ENCODE measurements around the gene TAB2.
"Not testable (repeated sequence)": the region's sequence is repeated elsewhere in the genome, so short reads cannot be mapped to it uniquely, and the experiment has no call there.

Gene TAB2

DNA sequence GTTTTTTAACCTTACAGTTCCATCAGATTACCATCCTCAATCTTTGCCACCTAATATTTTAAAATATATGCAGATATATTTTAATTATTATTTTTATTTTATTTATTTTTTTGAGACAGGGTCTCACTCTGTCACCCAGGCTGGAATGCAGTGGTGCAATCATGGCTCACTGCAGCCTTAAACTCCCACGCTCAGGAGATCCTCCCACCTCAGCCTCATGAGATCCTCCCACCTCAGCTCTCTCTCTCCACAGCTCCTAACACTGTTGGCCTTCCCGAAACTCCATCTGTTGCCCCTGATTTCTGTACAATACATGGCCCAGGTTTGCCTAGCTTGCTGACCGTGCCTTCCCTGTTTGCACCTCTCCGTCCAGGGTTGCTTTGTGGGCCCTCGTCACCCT lies 4.4 kb upstream of the TAB2 start:
- no peak for DNase-seq

GRCh38 chr6:149313861-149314260 lies 3.7 kb upstream of the TAB2 start:
- DNase-seq = no peak

DNA sequence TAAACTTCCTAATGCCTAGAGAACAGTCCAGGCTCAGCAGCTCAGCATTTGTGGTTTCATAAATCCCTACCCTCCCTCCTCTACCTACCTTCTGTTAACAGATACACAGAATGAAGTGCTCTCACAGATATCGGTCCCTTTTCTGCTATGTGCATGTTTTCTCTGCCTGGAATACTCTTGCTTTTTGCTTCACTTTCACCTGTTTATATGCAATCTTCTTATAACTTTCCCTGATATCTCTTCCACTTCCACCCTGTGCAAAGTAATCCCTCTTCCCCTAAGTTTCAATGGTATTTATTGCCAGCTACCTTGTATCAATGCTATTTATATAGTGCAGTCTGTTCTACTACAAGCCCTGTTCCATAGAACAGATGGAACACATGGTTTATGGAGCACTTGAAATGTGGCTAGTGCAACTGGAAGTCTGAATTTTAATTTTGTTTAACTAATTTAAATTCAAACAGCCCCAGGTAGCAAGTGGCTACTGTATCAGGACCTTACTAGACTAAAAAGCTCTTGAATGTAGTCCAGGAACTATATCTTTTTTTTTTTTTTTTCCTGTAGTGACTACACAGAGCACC lies 3.1 kb upstream of the TAB2 start:
- DNase-seq = no peak

- DNase-seq = no peak
Observed at GRCh38 chr6:149316108-149316727, 1.3 kb upstream of the TAB2 start.

DNA sequence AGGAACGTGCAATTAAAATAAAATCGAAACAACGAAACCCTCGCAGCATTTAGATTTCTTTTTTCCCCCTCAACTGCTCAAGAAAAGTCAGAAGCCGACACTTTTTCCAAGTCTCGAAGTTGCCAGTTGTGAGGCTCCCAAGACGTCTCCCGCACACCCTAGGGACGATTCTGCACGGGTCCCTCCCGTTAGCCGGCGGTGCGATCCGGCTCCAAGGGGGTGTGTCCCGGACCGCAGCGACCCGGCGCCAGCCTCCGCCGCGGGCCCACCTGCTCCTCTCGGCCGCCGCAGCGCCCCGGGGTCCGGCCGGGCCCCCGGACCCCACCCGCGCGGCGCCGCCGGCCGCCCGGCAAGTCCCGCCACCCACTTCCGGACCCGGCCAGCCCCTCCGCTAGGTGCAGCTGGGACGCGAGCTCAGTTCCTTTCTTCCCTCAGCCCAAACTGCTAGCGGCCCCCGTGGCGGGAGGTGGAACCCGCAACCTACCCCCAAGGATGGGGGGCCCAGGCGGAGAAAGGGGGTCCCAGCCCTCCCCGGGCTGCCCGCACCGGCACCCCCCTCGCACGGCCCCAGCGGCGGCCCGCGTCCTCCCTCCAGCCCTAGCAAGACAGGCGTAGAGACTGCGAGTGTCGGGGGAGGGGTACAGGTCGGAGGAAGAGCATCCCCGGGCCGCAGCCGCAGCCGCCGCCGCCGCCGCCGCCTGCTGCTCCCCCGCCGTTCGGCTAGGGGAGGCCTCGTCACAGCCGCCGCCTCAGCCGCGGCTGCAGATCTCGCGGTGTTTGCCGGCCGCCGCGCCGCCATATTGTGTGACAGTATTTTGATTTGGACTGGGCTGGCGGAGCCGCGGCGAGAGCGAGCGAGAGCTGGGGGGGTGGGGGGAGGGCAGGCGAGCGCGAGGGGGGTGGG lies 520 bp upstream of the TAB2 start:
- peak; percentile 74 for DNase-seq

GRCh38 chr6:149318581-149319286 lies 1.2 kb downstream of the TAB2 start:
- no peak for DNase-seq

DNA sequence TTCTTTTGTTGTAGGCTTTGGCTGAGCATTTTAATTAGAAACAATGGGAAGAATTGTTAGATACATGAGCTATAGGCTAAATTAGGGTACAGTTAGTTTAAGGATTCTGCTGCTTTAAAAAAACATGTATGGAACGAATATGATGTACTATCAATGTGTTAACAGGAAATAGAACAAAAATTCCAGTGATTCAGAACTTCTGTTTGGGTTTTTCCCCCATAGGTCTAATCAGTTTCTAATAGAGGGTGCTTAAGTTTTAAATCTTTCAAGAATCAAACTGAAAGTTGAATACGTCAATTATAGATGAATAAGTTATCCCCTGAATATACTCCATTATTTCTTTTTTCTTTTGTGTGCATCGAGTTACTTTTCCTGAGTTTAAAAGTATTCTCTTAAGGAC lies 1.9 kb downstream of the TAB2 start:
- no peak for DNase-seq

DNA sequence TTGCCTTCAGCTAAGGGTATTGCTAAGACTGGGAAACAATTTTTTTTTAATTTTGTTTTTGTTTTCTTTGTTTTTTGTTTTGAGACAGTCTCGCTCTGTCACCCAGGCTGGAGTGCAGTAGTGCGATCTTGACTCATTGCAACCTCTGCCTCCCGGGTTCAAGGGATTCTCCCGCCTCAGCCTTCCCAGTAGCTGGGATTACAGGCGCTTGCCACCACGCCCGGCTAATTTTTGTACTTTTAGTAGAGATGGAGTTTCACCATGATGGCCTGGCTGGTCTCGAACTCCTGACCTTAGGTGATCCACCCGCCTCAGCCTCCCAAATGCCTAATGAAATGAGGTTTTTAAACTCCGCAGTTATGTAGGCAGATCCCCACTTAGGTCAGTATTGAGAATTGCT lies 2.5 kb downstream of the TAB2 start:
- DNase-seq = not testable (repeated sequence)

- no peak for DNase-seq
Observed at GRCh38 chr6:149320796-149321195, 3.3 kb downstream of the TAB2 start.

GRCh38 chr6:149323353-149323752 lies 5.8 kb downstream of the TAB2 start:
- no peak for DNase-seq

GRCh38 chr6:149323925-149324324 lies 6.4 kb downstream of the TAB2 start:
- DNase-seq = no peak

- DNase-seq = no peak
Observed at GRCh38 chr6:149324428-149324827, 6.9 kb downstream of the TAB2 start.

DNA sequence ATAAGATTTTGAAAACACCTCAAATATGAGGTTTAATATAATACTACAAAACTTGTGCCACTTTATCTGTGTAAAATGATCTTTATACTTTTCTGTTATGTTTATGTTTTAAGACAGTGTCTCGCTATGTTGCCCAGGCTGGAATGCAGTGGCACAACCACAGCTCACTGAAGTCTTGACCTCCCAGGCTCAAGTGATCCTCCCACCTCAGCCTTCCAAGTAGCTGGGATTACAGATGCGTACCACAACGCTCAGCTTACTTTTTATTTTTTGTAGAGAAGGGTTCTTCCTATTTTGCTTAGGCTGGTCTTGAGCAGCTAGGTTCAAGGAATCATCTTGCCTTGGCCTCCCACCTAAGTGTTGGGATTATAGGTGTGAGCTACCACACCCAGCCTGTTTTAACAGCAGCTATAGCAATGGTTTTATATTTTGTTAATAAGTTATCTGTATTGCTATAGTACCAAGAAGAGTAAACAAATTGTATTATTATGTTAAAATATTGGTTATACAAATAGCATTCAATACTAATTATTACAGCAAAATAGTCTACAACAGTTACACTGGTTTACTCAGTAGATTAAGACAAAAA lies 8.2 kb downstream of the TAB2 start:
- DNase-seq = no peak

DNA sequence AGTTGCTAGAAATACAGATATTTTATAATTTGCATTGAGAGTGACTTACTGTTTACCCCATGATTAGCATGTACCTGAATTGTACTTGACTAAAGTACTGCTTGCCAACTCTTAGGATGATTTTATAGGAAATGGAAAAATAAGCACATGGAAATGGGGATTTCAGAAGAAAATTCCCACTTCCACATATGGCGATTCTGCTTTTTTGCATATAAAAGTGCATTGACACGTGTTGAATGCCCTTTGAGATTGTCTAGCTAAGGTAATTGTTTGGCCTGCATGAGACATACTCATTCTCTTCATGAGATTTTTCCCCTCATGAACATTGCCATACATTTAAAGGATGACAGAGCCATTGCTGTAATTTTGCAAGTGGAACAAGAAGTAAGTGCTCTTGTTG lies 10.1 kb downstream of the TAB2 start:
- DNase-seq = no peak

GRCh38 chr6:149328083-149328482 lies 10.6 kb downstream of the TAB2 start:
- DNase-seq = no peak

DNA sequence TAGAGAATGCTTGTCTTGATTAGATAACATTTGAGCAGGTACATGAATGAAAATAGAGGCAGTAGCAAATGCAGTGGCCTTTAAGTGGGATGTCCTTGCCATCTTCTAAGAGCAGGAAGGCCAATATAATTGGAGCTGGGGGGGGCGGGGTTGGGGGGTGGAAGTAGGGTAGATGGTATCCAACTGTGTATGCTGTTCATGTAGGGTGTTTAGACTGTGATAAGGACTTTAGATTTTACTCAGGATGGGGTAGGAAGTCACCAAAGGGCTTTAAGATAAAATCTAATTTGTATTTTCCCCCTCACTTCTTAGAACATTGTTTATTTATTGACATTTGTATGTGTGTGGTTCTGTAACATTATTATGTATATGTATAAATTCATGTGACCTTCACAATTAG lies 12.0 kb downstream of the TAB2 start:
- DNase-seq = no peak

GRCh38 chr6:149330133-149330532 lies 12.6 kb downstream of the TAB2 start:
- DNase-seq = no peak

DNA sequence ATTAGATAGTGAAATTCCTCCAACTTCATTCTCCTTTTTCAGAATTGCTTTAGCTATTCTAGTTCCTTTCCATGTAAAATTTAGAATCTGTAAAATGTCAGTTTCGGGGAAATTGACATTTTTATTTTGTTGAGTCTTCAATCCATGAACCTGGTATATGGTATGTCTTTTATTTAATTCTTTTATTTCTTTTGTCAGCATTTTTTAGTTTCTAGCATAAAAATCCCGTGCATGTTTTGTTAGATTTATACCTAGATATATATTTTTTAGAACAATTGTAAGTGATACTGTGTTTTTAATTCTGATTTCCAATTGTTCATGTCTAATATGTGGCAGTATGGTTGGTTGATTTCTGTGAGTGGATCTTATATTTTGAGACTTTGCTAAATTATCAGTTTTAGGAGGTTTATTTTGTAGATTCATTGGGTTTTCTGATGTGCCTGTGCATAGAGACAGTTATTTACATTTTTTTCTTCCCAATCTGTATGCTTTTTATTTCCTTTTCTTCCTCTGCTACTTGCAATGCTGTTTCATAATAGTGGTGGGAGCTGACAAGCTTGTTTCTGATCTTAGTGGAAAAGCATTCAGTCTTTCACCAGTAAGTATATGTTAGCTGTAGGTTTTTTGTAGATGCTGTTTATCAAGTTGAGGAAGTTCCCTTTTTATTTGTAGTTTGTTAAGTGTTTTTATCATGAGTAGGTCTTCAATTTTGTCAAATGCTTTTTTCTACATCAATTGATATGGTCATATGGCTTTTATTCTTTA lies 13.7 kb downstream of the TAB2 start:
- no peak for DNase-seq

DNA sequence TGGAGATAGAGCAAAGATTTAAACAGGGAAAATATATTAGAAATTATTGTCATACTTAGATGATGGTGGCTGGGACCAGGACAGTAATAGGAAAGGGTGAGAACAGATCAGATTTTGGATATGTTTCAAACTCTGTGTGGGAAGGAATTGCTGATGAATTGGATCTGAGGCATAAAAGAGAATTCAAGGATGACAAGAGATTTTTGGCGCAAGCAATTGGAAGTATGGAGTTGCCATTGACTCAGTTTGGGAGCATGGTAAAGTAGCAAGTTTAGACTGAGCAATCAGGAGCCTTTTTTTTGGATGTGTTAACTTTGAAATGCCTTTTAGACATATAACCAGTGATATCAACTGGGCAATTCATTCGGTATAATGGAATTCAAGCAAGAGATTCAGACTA lies 14.4 kb downstream of the TAB2 start:
- no peak for DNase-seq

DNA sequence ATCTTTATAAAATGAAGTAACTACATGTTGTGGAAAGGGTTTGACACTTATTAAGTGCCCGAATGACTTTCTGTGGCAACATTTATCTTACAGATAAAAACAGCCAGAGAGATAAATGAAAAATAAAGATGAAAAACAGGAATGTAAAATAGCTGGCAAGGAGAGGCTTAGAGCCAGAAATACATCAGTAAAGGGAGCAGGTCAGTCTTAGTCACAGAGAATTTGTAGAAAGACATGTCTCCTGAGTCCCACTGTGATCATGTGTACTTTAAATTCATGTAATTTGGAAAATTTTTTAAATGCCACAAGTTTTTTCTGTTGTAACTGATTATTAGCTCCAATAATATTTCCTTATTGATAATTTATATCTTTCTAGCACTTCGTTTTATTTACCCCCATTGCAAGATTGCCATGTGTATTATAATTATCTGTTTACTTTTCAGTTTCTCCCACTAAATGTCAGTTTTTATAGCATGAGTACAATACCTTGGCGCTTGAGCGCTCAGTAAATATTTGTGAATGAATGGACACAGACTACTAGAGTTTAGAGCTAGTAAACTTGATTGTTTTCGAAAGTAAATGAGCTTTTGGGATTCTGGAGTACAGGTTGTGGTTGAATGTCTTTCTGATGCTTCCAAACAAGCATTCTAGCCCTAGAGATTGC lies 15.2 kb downstream of the TAB2 start:
- no peak for DNase-seq

GRCh38 chr6:149333266-149333620 lies 15.7 kb downstream of the TAB2 start:
- no peak for DNase-seq

GRCh38 chr6:149334201-149334600 lies 16.7 kb downstream of the TAB2 start:
- DNase-seq = no peak
